ENCODE data around the gene XPC.

The XPC gene

GRCh38 chr3:14141602-14142341, 36.6 kb downstream of the XPC start:
- TF ChIP-seq FOXP2 (optimal IDR thresholded peaks at IDR 0.05; ENCODE audit: borderline replicate concordance, extremely low read depth, extremely low read length, insufficient read depth) (no peak), TAF1 (IDR thresholded peaks at IDR 0.05; ENCODE audit: borderline replicate concordance, insufficient read depth, low read length) (no peak), REST (IDR thresholded peaks at IDR 0.05; ENCODE audit: insufficient read depth in 1 of 2, low read depth in 2 of 2, low read length in 2 of 2) (no peak), SIN3A (IDR thresholded peaks at IDR 0.05; ENCODE audit: borderline replicate concordance, insufficient read depth, low read length) (no peak), POLR2AphosphoS5 (IDR thresholded peaks at IDR 0.05; ENCODE audit: low read depth, low read length) (no peak)

GRCh38 chr3:14141144-14141543, 37.3 kb downstream of the XPC start:
- TF ChIP-seq FOXP2 (optimal IDR thresholded peaks at IDR 0.05; ENCODE audit: borderline replicate concordance, extremely low read depth, extremely low read length, insufficient read depth) (no peak), TAF1 (IDR thresholded peaks at IDR 0.05; ENCODE audit: borderline replicate concordance, insufficient read depth, low read length) (no peak), REST (IDR thresholded peaks at IDR 0.05; ENCODE audit: insufficient read depth in 1 of 2, low read depth in 2 of 2, low read length in 2 of 2) (no peak)

- TF ChIP-seq POLR2AphosphoS5 (IDR thresholded peaks at IDR 0.05; ENCODE audit: low read depth, low read length) (no peak), FOXP2 (optimal IDR thresholded peaks at IDR 0.05; ENCODE audit: borderline replicate concordance, extremely low read depth, extremely low read length, insufficient read depth) (no peak), REST (IDR thresholded peaks at IDR 0.05; ENCODE audit: insufficient read depth in 1 of 2, low read depth in 2 of 2, low read length in 2 of 2) (no peak), TAF1 (IDR thresholded peaks at IDR 0.05; ENCODE audit: borderline replicate concordance, insufficient read depth, low read length) (no peak), SIN3A (IDR thresholded peaks at IDR 0.05; ENCODE audit: borderline replicate concordance, insufficient read depth, low read length) (no peak)
Observed at GRCh38 chr3:14140668-14141067, 37.7 kb downstream of the XPC start.

- TF ChIP-seq FOXP2 (optimal IDR thresholded peaks at IDR 0.05; ENCODE audit: borderline replicate concordance, extremely low read depth, extremely low read length, insufficient read depth) (no peak), REST (IDR thresholded peaks at IDR 0.05; ENCODE audit: insufficient read depth in 1 of 2, low read depth in 2 of 2, low read length in 2 of 2) (no peak), TAF1 (IDR thresholded peaks at IDR 0.05; ENCODE audit: borderline replicate concordance, insufficient read depth, low read length) (no peak), SIN3A (IDR thresholded peaks at IDR 0.05; ENCODE audit: borderline replicate concordance, insufficient read depth, low read length) (no peak), POLR2AphosphoS5 (IDR thresholded peaks at IDR 0.05; ENCODE audit: low read depth, low read length) (no peak)
Observed at GRCh38 chr3:14139771-14140170, 38.6 kb downstream of the XPC start.
